Astrocyte of the cerebellum (primary cell): ENCODE measurements around the gene CHPF.

Experiments
- DNase-seq: peaks from one replicate; pipeline ENCODE4 v3.0.0-alpha.2; 2011; ENCODE audit warnings: low read depth
- H3K4me3 ChIP-seq: 2 replicates; pipeline ENCODE4 v1.5.1; 2011; ENCODE audit warnings: mild to moderate bottlenecking, low read depth, low read length, moderate library complexity
- in situ Hi-C: cut with HindIII; loops from 2 replicates; pipeline ENCODE4 v1.10.0; 2017; ENCODE audit warnings: low sequenced_read_pairs
- TF ChIP-seq, protein P1 (sequence below): IDR thresholded peaks from 2 replicates; pipeline ENCODE4 v1.5.1; 2012; ENCODE audit warnings: low read length, low read depth, moderate library complexity, mild to moderate bottlenecking; ENCODE audit errors: missing control alignments

The CHPF gene

DNA sequence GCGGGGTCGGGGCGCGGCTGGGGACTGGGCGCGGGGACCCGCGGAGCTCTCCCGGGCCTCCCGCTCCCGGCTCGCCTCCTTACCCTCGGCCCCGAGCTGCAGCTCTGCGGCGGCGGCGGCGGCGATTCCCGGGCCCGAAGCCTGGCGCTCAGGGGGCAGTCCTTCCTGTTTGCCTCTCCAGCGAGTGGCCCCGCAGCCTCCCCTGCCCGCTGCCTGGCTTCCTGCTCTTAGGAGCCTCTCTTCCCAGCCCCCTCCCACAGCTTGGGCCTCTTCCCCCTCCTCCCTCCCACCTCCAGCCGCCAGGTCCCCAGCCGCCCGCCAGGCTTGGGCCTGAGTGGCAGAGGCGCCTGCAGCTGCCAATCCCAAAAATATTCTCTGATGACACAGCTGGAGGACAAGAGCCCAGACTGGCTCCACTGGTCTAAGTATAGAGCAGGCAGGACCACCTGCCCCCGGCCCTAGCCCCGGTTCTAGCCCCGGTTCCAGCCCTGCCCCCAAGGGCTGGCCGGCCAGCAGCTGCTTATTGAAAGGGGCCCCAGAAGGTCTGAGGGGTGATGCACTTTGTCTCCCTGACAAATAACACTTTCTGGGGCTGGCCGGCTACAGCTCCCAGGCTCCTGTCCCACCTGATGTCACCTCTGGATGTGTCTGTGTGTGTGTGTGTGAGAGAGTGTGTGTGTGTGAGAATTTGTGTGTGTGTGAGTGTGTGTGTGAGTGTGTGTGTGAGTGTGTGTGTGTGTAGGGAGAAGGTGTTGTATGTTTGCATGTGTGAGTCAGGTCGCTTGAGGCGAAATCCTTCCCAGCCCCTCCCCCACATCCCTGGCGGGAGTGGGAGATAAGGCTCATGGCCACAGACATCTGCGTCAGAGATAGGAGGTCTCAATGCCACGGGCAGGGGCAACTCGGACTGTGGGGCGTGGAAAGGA lies 28.0 kb upstream of the CHPF start, which contains the start of gene OBSL1:
TSS of gene OBSL1 (minus strand) at position 229 of the 926 bp plus-strand sequence. CDS start 307 bp downstream, outside the sequence.
- TF ChIP-seq, protein P1, sequence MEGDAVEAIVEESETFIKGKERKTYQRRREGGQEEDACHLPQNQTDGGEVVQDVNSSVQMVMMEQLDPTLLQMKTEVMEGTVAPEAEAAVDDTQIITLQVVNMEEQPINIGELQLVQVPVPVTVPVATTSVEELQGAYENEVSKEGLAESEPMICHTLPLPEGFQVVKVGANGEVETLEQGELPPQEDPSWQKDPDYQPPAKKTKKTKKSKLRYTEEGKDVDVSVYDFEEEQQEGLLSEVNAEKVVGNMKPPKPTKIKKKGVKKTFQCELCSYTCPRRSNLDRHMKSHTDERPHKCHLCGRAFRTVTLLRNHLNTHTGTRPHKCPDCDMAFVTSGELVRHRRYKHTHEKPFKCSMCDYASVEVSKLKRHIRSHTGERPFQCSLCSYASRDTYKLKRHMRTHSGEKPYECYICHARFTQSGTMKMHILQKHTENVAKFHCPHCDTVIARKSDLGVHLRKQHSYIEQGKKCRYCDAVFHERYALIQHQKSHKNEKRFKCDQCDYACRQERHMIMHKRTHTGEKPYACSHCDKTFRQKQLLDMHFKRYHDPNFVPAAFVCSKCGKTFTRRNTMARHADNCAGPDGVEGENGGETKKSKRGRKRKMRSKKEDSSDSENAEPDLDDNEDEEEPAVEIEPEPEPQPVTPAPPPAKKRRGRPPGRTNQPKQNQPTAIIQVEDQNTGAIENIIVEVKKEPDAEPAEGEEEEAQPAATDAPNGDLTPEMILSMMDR: no peak
- peak; percentile 34 for DNase-seq
- peak within 1 kb of the TSS; percentile 58 for H3K4me3 ChIP-seq
- in situ Hi-C loops: no loop called here

DNA sequence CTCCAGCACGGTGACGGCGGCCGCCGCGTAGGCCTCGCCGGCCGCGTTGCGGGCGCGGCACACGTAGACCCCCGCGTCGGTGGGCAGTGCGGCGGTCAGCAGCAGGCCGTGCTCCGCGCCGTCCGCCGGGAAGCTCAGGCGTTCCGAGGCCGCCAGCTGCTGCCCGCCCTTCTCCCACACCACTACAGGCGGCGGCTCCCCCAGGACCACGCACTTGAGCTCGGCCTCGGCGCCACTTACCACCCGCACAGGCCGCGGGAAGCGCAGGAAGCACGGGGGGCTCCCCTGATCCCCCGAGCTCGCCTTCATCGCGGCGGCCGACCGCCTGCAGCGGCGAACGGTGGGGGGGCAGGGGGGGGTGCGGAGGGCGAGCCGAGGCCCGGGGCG lies 27.3 kb upstream of the CHPF start:
- TF ChIP-seq, protein P1: no peak
- peak overlapping the region; percentile 58 for H3K4me3 ChIP-seq
- DNase-seq: no peak
- in situ Hi-C loops: no loop called here

DNA sequence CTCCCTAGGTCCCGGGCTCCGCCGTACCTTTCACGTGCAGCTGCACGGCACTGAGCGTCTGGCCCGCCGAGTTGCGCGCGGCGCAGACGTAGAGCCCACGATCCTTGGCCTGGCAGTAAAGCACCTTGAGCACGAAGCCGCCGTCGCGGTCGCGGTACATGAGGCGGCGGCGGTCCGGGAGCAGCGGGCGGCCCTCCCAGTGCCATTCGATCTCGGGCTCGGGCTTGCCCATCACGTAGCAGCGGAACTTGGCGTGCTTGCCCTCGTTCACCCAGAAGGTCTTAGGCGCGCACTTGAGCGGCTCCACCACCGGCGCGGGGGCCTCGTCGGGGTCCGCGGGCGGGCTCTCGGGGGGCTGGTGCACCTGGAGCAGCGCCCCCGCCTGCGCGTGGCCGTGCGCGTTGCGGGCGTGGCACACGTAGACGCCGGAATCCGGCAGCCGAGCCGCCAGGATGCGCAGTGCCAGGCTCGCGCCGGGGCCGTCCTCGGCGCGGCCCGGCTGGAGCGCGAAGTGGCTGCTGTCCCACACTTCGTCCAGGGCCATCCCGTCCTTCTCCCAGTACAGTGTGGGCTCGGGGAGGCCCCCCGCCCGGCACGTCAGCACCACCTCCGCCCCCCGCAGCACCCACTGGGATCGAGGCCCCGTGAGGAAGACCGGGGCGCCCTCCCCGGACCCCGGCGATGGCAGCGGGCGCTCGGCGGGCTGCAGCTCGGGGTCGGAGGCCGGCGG lies 26.8 kb upstream of the CHPF start:
- TF ChIP-seq, protein P1: no peak
- DNase-seq: no peak
- peak overlapping the region; percentile 58 for H3K4me3 ChIP-seq

DNA sequence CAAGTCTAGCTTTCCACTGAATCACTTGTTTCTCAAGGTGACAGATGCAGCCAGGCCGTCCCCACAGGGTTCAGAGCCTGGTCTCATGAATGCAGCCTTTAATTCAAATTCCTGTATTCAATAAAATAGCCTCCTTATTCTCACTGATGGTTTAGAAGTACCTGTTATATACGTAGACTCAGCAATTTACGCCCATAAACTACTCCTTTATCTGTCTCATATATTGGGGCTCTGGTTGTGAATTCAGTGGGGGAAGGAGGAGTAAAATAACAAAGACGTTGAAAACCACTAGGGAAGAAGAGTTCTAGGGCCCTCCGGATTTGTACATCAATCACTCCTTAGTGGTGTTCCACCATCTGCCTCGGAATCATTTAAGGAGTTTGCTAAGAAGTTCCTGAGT lies 26.0 kb upstream of the CHPF start:
- no peak for DNase-seq
- TF ChIP-seq, protein P1: no peak
- in situ Hi-C loops: no loop called here
- peak overlapping the region; percentile 58 for H3K4me3 ChIP-seq

More for the DNA sequence above, 26.8 kb upstream of the CHPF start:
- in situ Hi-C loops: no loop called here

DNA sequence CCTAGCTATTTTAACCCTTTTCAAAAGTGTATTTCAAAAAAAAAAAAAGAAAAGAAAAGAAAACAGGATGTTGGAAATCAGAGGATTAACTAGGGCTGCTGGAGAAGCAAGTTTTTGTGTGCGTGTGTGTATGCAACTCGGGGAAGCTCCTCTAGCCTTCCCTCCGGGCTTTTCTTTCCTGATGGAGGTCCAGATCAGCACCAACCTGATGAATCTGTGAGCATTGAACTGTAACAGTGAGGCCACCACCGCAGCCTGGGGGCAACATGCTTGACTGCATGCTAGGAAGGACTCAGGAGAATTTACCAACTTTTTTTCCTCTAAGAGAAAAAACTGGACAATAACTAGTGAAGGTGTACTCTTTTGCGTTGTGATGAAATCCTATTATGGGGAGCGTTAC lies 25.4 kb upstream of the CHPF start:
- DNase-seq: no peak
- TF ChIP-seq, protein P1: no peak
- in situ Hi-C loops: no loop called here
- H3K4me3 ChIP-seq: no peak overlapping the region

DNA sequence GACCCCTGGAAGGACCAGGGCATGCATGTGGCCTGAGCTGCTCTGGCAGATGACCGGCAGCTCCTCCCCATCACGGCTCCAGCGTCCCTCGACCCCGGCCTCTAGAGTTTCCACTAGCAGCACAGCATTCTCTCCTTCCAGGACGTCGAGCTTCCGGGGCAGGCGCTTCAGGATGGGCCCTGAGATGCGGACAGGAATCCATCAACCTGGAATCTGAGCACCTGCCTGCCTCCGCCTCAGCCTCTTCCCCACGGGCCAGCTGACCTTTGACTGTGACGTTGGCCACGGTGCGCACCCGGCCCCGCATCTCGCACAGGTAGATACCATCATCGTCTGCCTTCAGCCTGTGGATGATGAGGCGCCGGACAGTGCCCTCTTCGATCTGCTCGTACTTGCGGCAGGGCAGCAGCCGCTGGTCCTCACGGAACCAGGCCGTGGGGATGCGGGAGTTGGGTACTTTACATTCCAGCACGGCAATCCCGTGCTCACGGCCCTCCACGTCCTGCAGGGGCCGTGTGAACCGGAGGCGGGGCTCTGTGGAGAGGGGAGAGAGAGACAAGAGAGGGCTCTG lies 24.3 kb upstream of the CHPF start:
- TF ChIP-seq, protein P1: no peak
- DNase-seq: no peak
- in situ Hi-C loops: no loop called here
- no peak overlapping the region for H3K4me3 ChIP-seq
